HepG2 (cell line): Measurements from ENCODE around the gene SLC23A3. TPM values are rescaled to one million over a fixed set of nuclear protein-coding genes. Genes with fewer than 3 reads are reported as not detected.

ENCODE experiments used
- ATM ChIP-seq: fragments of 450-650 bp; IDR thresholded peaks from 2 replicates; pipeline ENCODE4 v1.7.1; 2017; ENCODE audit warnings: mild to moderate bottlenecking, borderline replicate concordance
- BCL6 ChIP-seq: IDR thresholded peaks from 2 replicates; pipeline ENCODE4 v1.6.1; 2016; ENCODE audit warnings: missing genetic modification reagents, missing compliant biosample characterization
- CBX1 ChIP-seq: IDR thresholded peaks from one replicate; pipeline ENCODE4 v1.6.1; 2016; ENCODE audit warnings: antibody characterized with exemption, low read depth
- CSRNP1 ChIP-seq: sonication (generic); formaldehyde crosslinking; IDR thresholded peaks from 2 replicates; pipeline ENCODE4 v1.8.1; 2023; ENCODE audit warnings: mild to moderate bottlenecking, missing genetic modification reagents
- DMAP1 ChIP-seq: IDR thresholded peaks from 2 replicates; pipeline ENCODE4 v1.6.1; 2016
- ELF4 ChIP-seq: sonication (generic); formaldehyde crosslinking; IDR thresholded peaks from 2 replicates; pipeline ENCODE4 v1.5.0; 2020; ENCODE audit warnings: missing genetic modification reagents, mild to moderate bottlenecking, moderate library complexity, borderline replicate concordance
- FOXC1 ChIP-seq: sonication (generic); formaldehyde crosslinking; IDR thresholded peaks from 2 replicates; pipeline ENCODE4 v1.8.0; 2022; ENCODE audit warnings: mild to moderate bottlenecking, missing genetic modification reagents, borderline replicate concordance
- IRX3 ChIP-seq: sonication (generic); formaldehyde crosslinking; IDR thresholded peaks from 2 replicates; pipeline ENCODE4 v1.8.1; 2023; ENCODE audit warnings: mild to moderate bottlenecking, low read depth, missing genetic modification reagents, borderline replicate concordance
- KLF6 ChIP-seq: IDR thresholded peaks from 2 replicates; pipeline ENCODE4 v1.8.0; 2016; ENCODE audit warnings: missing biosample characterization, missing genetic modification reagents
- NFRKB ChIP-seq: fragments of 450-650 bp; IDR thresholded peaks from 2 replicates; pipeline ENCODE4 v1.6.1; 2017
- RAD21 ChIP-seq: fragments of 450-650 bp; formaldehyde crosslinking; IDR thresholded peaks from 2 replicates; pipeline ENCODE4 v1.5.0; 2020; ENCODE audit warnings: mild to moderate bottlenecking
- RFX5 ChIP-seq: IDR thresholded peaks from 2 replicates; pipeline ENCODE4 v1.6.1; 2011; ENCODE audit warnings: low read depth, low read length, improper control_type of control experiment
- SIX1 ChIP-seq: sonication (generic); formaldehyde crosslinking; IDR thresholded peaks from 2 replicates; pipeline ENCODE4 v1.4.0; 2020; ENCODE audit warnings: missing genetic modification reagents, borderline replicate concordance
- SIX4 ChIP-seq: sonication (generic); formaldehyde crosslinking; IDR thresholded peaks from 2 replicates; pipeline ENCODE4 v1.4.0; 2020; ENCODE audit warnings: missing genetic modification reagents
- TRIM24 ChIP-seq: sonication (generic); formaldehyde crosslinking; IDR thresholded peaks from 2 replicates; pipeline ENCODE4 v1.8.0; 2022; ENCODE audit warnings: mild to moderate bottlenecking, missing genetic modification reagents
- WIZ ChIP-seq: sonication (generic); formaldehyde crosslinking; IDR thresholded peaks from 2 replicates; pipeline ENCODE4 v1.5.1; 2020; ENCODE audit warnings: mild to moderate bottlenecking, missing genetic modification reagents
- ZBTB34 ChIP-seq: sonication (generic); formaldehyde crosslinking; IDR thresholded peaks from 2 replicates; pipeline ENCODE4 v1.8.0; 2022; ENCODE audit warnings: mild to moderate bottlenecking, missing genetic modification reagents
- ZBTB43 ChIP-seq: sonication (generic); formaldehyde crosslinking; conservative IDR thresholded peaks from 2 replicates; pipeline ENCODE4 v1.4.0; 2020; ENCODE audit warnings: missing genetic modification reagents
- ZNF124 ChIP-seq: sonication (generic); formaldehyde crosslinking; IDR thresholded peaks from 2 replicates; pipeline ENCODE4 v1.4.0; 2020; ENCODE audit warnings: missing genetic modification reagents
- ZNF205 ChIP-seq: IDR thresholded peaks from 2 replicates; pipeline ENCODE4 v1.6.1; 2018; ENCODE audit warnings: missing biosample characterization, missing genetic modification reagents
- ZNF280B ChIP-seq: sonication (generic); formaldehyde crosslinking; IDR thresholded peaks from 2 replicates; pipeline ENCODE4 v1.5.0; 2020; ENCODE audit warnings: missing genetic modification reagents, mild to moderate bottlenecking, borderline replicate concordance
- ZNF343 ChIP-seq: sonication (generic); formaldehyde crosslinking; IDR thresholded peaks from 2 replicates; pipeline ENCODE4 v1.4.0; 2020; ENCODE audit warnings: mild to moderate bottlenecking, missing genetic modification reagents
- ZNF570 ChIP-seq: sonication (generic); formaldehyde crosslinking; IDR thresholded peaks from 2 replicates; pipeline ENCODE4 v1.4.0; 2020; ENCODE audit warnings: mild to moderate bottlenecking, missing genetic modification reagents, borderline replicate concordance
- ZNF784 ChIP-seq: sonication (generic); formaldehyde crosslinking; IDR thresholded peaks from 2 replicates; pipeline ENCODE4 v1.5.1; 2020; ENCODE audit warnings: missing genetic modification reagents, mild to moderate bottlenecking, borderline replicate concordance
- polyA plus RNA-seq, 8 experiments: library from polyadenylated mRNA; depleted of rRNA in 3 of 8; stranded (reverse) in 7 of 8; unstranded in 1 of 8; fragments of >200 nt; fragmentation: Illumina TruSeq in 4 of 8; extraction: Trizol in 4 of 8; gene quantifications; 2 replicates each; pipeline versions ENCODE4 v1.2.1 to v1.2.3, GENCODE V29; 2011 to 2016; ENCODE audit warnings: low read depth in 4 of 8, missing spikeins in 1 of 8, mixed read lengths in 1 of 8; ENCODE audit not compliant: insufficient read depth in 1 of 8
- total RNA-seq, 5 experiments: library from RNA; depleted of rRNA; stranded (reverse); fragments of >200 nt; fragmentation: Illumina TruSeq; extraction: Trizol; gene quantifications; 2 replicates each; pipeline ENCODE4 v1.2.3, GENCODE V29; 2016; ENCODE audit warnings: low read depth in 1 of 5

Gene SLC23A3
- total and polyA plus RNA-seq, 2 of the 13 experiments (the other 11 are each of a cell fraction or from before 2014, with no cell fraction given) = 0.38 to 0.78 TPM

- peak; percentile 99 for TF ChIP-seq FOXC1 (CRISPR knock-in tag)
- TF ChIP-seq CBX1 = peak; percentile 74
- no peak for TF ChIP-seq WIZ
- TF ChIP-seq BCL6 (CRISPR knock-in tag) = peak; percentile 68; the same call in 1 of the 2 replicates
- TF ChIP-seq CSRNP1 (CRISPR knock-in tag) = peak; percentile 99
- TF ChIP-seq TRIM24 = no peak
- peak; percentile 94; the same call in 1 of the 2 replicates for TF ChIP-seq ZBTB34 (CRISPR knock-in tag)
- TF ChIP-seq RFX5 = peak; percentile 32; the same call in 1 of the 2 replicates
- TF ChIP-seq SIX1 (CRISPR knock-in tag) = peak; percentile 73; the same call in 1 of the 2 replicates
- TF ChIP-seq ZNF784 (CRISPR knock-in tag) = peak; percentile 78
- TF ChIP-seq ZNF570 = no peak
- TF ChIP-seq ATM = no peak
- peak; percentile 81; the same call in 1 of the 2 replicates for TF ChIP-seq ZNF205 (CRISPR knock-in tag)
- no peak for TF ChIP-seq ELF4
- TF ChIP-seq ZNF280B = peak; percentile 95
- TF ChIP-seq ZNF343 = no peak
- TF ChIP-seq ZNF124 = peak; percentile 94; the same call in 1 of the 2 replicates
- peak; percentile 86 for TF ChIP-seq KLF6 (CRISPR knock-in tag)
- no peak for TF ChIP-seq RAD21
- peak; percentile 96 for TF ChIP-seq DMAP1 (CRISPR knock-in tag)
- peak; percentile 64; the same call in 1 of the 2 replicates for TF ChIP-seq SIX4 (CRISPR knock-in tag)
- TF ChIP-seq ZBTB43 = no peak
- TF ChIP-seq NFRKB = no peak
- TF ChIP-seq IRX3 (CRISPR knock-in tag) = peak; percentile 94
Measured at GRCh38 chr2:219218732-219219701, 49.2 kb upstream of the SLC23A3 start, which contains the start of gene ABCB6 (continued).
